Tongue (tissue), 2 donors: ENCODE data around the gene BST2. TPM values are rescaled to one million over a fixed set of nuclear protein-coding genes. Genes with fewer than 3 reads are reported as not detected.

Experiments
- DNase-seq: peaks from one replicate; pipeline ENCODE4 v3.0.0-alpha.2; 2015
- total RNA-seq: library from RNA; depleted of rRNA; stranded (reverse); fragments of >200 nt; gene quantifications from one replicate; pipeline ENCODE4 v1.2.3, GENCODE V29; 2014

BST2 gene, protein sequence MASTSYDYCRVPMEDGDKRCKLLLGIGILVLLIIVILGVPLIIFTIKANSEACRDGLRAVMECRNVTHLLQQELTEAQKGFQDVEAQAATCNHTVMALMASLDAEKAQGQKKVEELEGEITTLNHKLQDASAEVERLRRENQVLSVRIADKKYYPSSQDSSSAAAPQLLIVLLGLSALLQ
- total RNA-seq: 6.3 TPM

DNA sequence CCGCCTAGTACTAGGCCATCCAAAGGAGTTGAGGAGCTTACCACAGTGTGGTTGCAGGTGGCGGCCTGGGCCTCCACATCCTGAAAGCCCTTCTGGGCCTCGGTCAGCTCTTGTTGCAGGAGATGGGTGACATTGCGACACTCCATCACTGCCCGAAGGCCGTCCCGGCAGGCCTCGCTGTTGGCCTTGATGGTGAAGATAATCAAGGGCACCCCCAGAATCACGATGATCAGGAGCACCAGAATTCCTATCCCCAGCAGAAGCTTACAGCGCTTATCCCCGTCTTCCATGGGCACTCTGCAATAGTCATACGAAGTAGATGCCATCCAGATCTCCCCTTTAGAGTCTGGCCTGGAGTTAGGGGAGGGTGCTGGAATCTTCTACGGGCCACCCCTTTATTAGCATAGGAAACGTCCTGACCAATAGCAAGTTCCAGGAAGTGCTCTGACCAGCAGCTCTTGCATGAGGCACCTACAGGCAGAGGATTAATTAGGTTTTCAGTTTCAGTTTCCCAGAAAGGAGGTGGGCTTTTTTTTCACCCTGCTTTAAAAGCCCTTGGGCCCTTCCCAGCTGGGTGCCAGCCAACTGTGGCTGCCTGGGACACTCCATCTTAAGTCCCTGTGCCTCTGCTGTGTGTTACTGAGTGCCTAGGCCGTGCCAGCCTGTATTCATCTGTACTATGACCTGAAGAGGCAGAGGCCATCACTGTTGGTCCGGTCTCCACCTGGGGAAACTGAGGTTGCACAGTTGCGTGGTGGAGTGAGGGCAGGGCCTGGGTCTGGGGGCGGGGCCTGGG lies at the start of gene BST2:
Gene BST2 (minus strand): TSS at position 381 of the 796 bp plus-strand sequence. CDS start 55 bp downstream, at position 326.
- no peak for DNase-seq

DNA sequence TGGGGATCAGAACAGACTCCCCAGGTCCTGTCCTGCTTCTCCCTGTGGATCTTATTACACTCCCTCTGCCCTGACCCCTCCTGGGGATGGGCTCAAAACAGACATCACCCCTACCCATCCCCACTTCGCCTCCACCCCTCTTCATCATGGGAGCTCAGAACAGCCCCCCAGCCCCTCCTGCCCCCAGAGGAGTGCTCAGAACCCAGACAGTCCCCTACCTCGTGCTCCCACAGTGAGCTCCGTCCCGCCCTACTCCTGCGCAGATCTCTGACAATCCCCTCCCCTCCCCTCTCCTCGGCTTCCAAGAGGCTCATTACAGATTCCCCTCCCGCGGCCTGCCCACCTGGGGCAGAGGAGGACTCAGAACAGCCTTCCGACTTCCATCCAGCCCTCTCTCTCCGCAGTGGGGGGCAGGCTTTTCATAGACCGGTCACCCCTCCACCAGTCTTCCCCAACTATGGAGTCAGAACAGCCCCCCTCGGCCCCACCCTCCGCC lies 49.2 kb upstream of the BST2 start:
- DNase-seq: no peak

DNA sequence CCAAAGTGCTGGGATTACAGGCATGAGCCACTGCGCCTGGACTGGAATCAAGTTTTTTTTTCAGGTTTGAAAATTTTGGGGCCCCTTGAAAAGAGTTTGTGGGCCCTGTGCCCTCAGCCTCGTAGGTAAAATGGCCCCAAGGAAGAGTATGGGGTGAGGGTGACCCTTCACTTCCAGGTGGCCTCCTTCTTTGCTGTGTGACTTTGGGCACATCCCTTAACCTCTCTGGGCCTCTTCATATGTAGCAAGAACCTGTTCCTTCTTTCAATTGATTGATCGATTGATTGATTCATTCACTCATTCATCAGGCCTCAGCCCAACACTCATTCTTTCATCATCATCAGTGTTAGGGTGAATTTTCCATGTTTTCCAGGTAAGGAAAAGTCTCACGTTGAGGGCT lies 46.4 kb upstream of the BST2 start:
- no peak for DNase-seq

DNA sequence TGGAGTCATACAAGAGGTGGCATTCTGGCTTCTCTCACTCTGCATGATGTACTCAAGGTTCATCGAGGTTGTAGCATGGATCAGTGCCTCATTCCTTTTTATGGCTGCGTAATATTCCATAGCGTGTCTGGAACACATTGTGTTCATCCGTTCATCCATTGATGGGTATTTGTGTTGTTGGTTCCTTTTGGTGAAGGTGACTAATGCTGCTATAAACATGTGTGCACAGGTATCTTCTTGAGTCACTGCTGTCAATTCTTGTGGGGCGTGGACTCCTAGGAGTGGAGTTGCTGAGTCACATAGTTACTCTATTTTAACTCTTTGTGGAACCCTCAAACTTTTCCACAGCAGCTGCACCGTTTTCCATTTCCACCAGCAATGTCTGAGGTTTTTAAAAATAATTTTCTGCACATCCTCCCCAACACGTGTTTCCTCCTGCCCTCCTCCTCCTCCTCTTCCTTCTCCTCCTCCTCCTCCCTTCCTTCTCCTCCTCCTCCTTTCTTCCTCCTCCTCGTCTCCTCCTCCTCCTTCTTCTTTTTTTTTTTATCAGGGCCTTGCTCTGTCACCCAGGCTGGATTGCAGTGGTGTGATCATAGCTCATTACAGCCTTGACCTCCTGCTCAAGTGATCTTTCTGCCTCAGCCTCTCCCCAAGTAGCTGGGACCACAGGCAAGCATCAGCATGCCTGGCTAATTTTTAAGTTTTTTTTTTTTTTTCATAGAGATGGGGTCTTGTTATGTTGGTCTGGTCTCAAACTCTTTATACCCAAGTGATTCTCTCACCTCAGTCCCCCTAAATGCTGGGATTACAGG lies 45.0 kb upstream of the BST2 start:
- no peak for DNase-seq

DNA sequence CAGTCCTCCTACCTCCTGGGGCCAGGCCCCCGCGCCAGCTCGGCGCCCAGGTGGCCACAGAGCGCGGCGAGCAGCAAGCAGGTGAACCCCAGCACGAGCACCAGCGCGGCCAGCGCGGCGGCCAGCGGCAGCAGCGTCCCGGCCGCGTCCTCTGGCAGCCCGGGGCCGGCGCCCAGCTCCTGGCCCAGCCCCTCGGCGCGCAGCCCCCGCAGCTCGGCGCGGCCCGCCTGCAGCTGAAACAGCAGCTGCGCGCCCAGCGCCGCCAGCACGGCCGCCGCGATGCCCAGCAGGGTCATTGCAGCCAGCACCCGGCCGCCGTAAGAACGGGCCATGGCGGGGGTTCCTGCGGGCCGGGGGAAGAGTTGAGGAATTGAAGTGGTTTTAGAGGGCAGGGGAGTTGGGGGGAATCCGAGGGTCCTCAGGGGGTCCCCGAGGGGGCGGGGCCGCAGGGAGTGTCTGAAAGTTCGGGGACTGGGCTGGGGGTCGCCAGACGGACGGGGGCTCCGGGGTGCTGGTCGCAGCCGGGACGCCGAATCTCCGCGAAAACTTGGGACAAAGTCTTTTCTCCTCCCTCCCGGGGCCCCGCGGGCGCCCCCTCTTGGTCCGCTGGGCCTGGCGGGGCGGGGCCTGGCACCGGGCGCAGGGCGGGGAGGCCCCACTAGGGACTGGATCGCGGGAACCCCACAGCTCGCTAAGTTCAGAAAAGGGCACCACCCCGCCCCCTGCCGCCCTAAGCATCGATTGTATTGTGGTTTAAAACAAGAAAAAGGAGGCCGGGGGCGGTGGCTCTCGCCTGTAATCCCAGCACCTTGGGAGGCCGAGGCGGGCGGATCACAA lies 42.9 kb upstream of the BST2 start, which contains the start of gene TMEM221:
Gene TMEM221 (minus strand): TSS at position 538 of the 837 bp plus-strand sequence. CDS start 206 bp downstream, at position 332.
- DNase-seq: peak; percentile 53

DNA sequence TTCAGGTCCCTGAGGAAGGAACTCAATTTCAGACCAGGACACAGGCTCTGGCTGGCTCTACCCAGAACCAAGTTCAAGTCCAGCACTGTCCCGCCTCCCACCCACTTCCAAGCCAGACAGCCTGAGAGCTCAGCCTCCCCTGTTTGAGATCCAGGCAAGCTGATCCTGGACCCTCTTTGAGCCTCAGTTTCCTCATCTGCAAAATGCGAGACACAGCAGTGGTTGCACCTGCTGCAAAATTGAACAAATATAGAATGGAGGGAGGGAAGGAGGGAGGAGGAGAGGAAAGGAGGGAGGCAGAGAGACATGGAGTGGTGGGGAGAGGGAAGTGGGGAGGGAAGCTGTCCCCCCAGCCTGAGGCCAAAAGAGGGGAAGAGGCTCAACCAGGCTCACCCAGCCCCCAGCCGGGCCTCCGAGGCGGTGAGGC lies 42.3 kb upstream of the BST2 start:
- DNase-seq: peak; percentile 40

DNA sequence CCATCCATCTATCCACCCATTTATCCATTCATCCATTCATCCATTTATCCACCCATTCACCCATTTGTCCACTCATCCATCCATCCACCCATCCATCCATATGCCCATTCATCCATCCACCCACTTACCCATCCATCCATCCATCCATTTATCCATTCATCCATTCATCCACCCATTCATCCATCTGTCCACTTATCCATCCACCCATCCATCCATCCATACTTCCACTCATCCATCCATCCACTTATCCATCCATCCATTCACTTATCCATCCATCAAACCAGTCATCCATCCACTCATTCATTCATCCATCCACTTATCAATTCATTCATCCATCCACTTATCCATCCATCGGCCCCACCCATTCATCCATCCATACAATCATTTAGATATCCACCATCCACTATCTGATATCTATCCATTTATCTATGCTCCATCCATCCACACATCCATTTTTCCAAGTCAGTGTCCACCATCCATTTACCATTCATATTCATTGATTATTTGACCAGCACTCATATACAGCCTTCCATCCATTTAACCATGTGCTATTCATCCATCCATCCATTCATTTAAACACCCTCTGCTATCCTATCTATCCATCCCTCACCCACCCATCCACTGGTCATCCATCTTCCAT lies 40.2 kb upstream of the BST2 start:
- DNase-seq: no peak

DNA sequence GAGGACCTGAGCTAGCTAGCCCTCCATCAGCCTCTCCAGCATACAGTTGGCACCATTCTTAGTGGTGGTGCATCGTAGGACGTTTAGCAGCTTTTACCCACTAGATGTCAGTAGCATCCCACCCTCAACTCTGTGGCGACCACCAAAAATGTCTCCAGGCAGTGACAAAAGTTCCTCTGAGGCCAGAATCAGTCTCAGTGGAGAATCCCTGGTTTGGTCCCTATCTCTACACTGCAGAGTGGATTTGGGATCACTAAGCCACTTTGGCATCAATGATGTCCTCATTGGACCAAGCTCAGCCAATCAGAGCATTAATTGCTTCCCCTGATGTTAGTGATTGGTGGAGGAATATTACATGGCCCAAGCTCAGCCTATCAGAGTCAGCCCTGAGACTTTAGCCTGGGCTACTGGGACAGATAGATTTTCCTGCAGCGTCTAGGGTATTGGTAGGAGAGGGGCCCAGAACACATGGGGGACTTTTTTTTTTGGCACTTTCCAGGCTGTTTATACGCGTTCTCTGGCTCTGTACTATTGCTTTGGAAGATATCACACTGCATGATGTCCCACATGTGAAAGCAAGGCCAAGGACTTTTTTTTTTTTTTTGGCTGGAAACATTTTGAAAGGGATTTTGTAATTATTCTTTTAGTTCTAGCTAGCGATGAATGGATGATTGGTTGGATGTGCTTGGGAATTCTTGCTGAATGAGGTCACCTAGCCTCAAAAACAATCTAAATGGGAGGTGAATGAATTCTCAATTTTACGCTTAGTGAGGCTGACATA lies 36.0 kb upstream of the BST2 start:
- DNase-seq: peak; percentile 58

DNA sequence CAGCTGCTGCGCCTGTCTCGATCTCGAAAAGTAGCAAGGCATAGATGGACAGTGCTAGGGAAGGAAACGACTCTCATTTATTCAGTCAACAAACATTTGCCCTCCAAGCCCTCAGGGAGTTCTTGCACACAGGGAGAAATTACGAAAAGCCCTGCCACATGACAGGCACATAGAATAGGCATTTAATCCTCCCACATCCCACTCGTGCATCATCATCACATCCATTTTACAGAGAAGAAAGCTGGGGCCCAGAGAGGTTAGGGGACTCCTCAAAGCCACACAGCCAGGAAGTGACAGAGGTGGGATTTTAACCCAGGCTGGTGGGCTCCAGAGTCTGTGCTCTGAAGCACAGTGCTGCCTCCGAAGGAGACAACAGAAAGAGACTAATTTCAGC lies 31.4 kb upstream of the BST2 start:
- no peak for DNase-seq

DNA sequence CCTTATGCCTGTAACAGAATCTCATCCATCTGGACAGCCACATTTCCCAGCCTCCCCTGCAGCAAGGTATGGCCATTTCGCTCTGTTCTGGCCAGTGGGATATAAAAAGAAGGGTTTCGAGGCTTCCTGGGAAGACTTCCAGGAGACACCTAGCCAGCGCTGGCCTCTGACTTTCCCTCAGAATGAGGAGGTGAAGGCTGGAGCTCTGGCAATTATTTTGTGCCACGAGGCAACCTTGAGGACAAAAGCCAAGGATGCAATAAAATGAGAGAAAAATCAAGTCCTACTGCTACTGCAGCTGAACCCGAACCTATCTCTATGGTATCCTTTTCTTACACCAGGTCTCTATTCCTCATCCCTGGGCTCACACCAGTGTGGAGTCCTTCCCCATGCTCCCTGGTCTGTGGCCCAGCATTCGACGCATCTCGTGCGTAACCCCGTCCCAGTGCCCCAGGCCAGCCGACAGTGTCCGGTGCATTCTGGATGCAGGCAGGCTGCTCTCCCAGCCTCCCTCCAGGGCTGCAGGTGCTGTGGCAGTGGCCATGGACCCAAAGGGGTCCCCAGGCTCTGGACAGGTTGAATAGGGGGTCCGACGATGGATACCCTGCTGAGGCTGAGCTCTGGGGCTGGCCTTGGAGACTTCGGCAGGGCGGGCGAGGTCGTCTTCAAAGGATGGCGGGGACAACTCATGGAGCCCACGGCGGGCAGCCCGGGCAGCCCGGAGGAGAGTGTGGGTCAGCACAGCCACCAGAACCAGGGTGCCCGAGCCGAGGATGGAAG lies 30.9 kb upstream of the BST2 start:
- no peak for DNase-seq

DNA sequence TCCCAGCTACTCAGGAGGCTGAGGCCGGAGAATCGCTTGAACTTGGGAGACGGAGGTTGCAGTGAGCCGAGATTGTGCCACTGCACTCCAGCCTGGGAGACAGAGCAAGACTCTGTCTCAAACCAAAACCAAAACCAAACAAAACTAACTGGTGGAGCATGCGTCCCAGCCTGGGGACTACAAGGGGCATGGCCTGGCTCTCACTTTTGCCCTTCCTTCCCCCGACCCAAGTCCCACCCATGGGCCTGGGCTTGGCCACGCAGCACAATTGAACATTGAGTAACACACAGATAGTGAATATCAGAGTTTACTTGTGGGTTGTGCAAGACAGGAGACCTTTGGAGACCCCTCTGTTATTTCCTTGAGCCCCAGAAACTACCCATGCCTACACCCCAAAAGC lies 29.8 kb upstream of the BST2 start:
- no peak for DNase-seq

DNA sequence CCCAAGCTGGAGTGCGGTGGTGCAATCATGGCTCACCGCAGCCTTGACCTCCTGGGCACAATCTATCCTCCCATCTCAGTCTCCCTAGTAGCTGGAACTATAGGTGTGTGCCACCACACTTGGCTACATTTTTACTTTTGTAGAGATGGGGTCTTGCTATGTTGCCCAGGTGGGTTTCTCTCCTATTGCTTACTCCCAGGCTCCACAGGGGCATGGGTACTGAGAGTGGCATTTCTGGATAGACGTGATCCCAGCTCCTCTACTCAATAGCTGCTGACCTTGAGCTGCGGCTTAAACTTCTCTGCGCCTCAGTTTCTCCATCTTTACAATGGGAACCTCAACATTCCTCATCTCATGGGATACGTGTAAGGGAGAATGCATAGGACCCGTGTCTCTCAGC lies 26.0 kb upstream of the BST2 start:
- DNase-seq: no peak

DNA sequence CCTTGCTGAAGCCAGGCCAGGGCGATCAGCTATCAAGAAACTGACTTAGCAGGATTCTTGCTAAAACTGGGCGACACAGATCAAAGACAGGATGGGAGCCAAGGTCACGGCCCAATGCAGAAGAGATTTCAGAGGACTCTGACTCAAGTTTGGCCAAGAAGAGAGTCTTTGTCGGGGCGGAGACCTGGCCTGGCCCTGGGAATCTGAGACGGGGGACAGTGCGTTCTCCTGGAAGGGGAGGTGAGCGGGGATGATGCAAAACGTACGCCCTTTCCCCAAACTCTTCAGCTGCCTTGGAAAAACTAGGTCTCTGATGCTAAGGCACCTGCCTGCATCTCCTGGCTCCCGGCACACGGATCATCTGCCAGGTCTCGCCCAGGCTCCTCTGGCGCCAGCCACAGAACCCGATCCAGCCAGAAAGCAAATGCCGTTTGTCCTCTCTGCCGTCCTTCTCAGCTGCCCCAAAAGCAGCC lies 24.2 kb upstream of the BST2 start:
- DNase-seq: no peak

DNA sequence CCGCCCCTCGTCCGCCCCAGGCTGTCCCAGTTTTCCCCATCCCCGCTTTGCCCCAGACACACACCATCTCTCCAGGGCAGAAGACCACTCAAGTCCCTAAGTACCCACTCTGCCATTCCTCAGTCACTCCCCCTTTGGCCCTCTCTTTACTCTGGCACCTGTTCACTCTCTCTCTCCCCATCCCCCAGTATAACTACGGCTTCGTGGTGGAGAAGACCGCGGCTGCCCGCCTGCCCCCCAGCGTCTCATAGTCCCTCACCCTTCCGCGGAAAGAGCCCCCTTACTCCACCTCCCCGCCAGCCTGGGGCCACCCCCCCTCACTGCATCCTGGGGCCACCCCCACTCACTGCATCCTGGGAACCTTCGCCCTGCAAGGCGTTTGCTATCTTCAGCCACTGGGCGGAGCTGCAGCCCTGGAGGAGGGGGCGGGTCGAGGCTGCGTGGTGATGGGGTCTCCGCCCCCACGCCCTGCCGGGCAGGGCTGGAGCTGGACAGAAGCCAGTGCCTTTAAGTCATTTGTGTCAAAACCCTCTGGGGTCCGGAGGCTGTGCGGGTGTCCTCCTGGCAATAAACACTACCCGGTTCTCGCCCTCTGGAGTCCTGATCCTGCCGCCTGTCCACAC lies 19.4 kb upstream of the BST2 start:
- DNase-seq: peak; percentile 59

DNA sequence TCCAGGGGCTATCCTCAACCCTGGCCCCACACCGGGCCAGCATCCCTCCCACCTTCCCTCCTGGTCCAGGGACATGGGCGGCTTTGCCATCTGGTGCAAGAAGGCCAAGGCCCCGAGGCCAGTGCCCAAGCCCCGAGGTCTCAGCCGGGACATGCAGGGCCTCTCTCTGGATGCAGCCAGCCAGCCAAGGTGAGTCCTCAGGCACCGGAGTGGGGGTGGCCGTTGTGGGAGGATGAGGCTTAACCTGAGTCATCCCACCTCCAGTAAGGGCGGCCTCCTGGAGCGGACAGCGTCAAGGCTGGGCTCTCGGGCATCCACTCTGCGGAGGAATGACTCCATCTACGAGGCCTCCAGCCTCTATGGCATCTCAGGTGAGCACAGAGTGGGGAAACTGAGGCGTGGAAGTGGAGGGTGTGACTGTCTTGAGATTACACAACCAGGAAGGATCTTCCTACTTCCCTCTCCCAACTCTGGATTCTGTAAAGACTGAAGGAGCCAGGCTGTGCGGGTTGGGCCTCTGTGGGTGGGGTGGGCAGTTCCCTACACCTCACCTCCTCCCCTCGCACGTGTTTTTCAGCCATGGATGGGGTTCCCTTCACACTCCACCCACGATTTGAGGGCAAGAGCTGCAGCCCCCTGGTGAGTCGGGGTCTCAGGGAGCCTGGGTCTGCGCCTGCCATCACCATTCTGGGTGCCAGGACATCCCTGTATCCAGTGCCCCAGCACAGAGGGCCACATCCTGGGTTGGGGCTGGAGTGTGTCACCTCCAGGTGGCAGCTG lies 18.2 kb upstream of the BST2 start:
- DNase-seq: no peak

DNA sequence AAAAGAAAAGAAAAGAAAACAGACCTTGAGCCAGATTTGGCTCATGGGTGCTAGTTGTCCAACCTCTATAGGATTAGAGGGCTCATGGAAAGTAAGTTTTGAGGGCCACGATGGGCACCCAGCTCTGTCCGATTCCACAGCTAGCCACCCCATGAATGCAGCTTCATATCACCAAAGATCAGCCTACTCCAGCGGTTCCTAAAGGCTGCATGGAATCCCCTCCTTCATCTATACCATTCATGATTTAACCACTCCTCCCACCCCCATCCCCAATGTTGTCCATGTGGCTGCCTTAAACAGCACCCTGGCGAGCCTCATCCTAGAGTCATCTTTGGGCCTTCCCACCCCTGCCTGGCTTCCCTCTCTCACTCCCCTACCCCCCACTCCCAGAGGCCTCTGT lies 16.5 kb upstream of the BST2 start:
- DNase-seq: no peak

DNA sequence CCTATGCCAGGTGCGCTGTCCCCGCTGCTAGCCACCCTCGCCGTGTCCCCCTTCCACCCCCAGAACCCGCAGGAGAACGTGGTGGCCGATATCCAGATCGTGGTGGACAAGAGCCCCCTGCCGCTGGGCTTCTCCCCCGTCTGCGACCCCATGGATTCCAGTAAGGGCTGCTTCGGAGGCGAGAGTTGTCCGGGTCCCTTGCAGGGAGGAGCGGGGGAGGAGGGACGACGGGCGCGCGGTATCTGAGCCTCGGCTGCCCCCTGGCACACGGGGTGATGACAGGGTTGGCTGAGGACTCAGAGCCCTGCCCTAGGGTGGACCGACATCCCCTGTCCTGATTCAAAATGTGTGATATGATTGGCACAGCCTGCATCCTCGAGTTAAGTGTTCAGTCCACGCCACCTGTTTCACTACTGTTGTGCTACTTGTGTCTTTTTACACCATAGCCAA lies 15.1 kb upstream of the BST2 start:
- peak; percentile 43 for DNase-seq
